Loucy (cell line): ENCODE results near the gene CFAP97D2.

Experiments used
- CTCF ChIP-seq: fragments of 200-600 bp; sonication (generic); conservative IDR thresholded peaks from 2 replicates; pipeline ENCODE4 v1.5.1; 2014; ENCODE audit warnings: mild to moderate bottlenecking, antibody characterized with exemption, low read length
- EZH2phosphoT487 ChIP-seq: fragments of 200-600 bp; IDR thresholded peaks from 2 replicates; pipeline ENCODE4 v1.6.1; 2018; ENCODE audit warnings: antibody characterized with exemption, mild to moderate bottlenecking, moderate library complexity, borderline replicate concordance

- TF ChIP-seq CTCF, result no peak
- no peak for TF ChIP-seq EZH2phosphoT487
Observed at GRCh38 chr13:114152285-114152645, 26.8 kb upstream of the CFAP97D2 start.
